Upper lobe of left lung (tissue), 6 donors: Measurements from ENCODE around the gene TMEM52. TPM values are rescaled to one million over a fixed set of nuclear protein-coding genes. Genes with fewer than 3 reads are reported as not detected.
A peak's percentile ranks its signal among the peaks of the same experiment; 100 is the strongest.

Experiments
- ATAC-seq, 2 donors: fragments of 200-7000 bp; cut with Tn5 transposase; one replicate each; pipeline ENCODE4 v1.9.1; 2022; ENCODE audit warnings: mild to moderate bottlenecking in 2 of 2, moderate library complexity in 2 of 2; ENCODE audit not compliant: low FRiP score in 2 of 2
- DNase-seq, 2 donors: peaks; one replicate each; pipeline ENCODE4 v3.0.0-alpha.2; 2019 to 2020
- H3K27ac ChIP-seq, 4 donors: fragments of 200-600 bp; sonication (generic); one replicate each; pipeline ENCODE4 v1.5.1; 2016 to 2019
- H3K27me3 ChIP-seq, 4 donors: fragments of 200-600 bp; sonication (generic); one replicate each; pipeline ENCODE4 v1.5.1; 2017 to 2019
- H3K36me3 ChIP-seq, 4 donors: fragments of 200-600 bp; sonication (generic); one replicate each; pipeline ENCODE4 v1.5.1; 2016 to 2019
- H3K4me1 ChIP-seq, 4 donors: fragments of 200-600 bp; sonication (generic); one replicate each; pipeline ENCODE4 v1.5.1; 2018 to 2019
- H3K4me3 ChIP-seq, 4 donors: fragments of 200-600 bp; sonication (generic); one replicate each; pipeline ENCODE4 v1.5.1; 2017 to 2019; ENCODE audit warnings: mild to moderate bottlenecking in 2 of 4, moderate library complexity in 1 of 4
- H3K9me3 ChIP-seq, 4 donors: fragments of 200-600 bp; sonication (generic); one replicate each; pipeline ENCODE4 v1.5.1; 2018 to 2019
- CTCF ChIP-seq, 6 experiments: fragments of 450-650 bp in 4 of 6; fragments of 200-600 bp in 2 of 6; sonication (generic) in 2 of 6; IDR thresholded peaks; one replicate each; pipeline ENCODE4 v1.5.1; 2016 to 2019; ENCODE audit warnings: antibody characterized with exemption in 6 of 6
- EP300 ChIP-seq, 4 donors: sonication (generic); formaldehyde crosslinking; IDR thresholded peaks; one replicate each; pipeline ENCODE4 v1.5.1; 2017; ENCODE audit warnings: antibody characterized with exemption in 4 of 4, control low read depth in 2 of 4
- POLR2A ChIP-seq, 4 donors: fragments of 450-650 bp; IDR thresholded peaks; one replicate each; pipeline ENCODE4 v1.5.1; 2016 to 2017; ENCODE audit warnings: antibody characterized with exemption in 4 of 4, mild to moderate bottlenecking in 2 of 4
- POLR2AphosphoS5 ChIP-seq, 2 donors: sonication (generic); formaldehyde crosslinking; IDR thresholded peaks; one replicate each; pipeline ENCODE4 v1.5.1; 2017; ENCODE audit warnings: antibody characterized with exemption in 2 of 2
- WGBS, 2 donors: methylation state at CpG; one replicate each; pipeline ENCODE4 v1.1.5; 2017 to 2018; 5-methylcytosine and 5-hydroxymethylcytosine counted together
- total RNA-seq, 6 donors: library from RNA; depleted of rRNA in 4 of 6; stranded (reverse); fragments of >200 nt in 4 of 6; gene quantifications; one replicate each; pipeline versions ENCODE4 v1.1.0 to v1.2.1, GENCODE V29; 2016 to 2021
- donor health status: DM: no; HTN: no; CAD: no; lungs with moderate emphysema.
- donor health status: DM: no; HTN: yes; CAD: no; lungs with severe emphysema.

The TMEM52 gene
- total RNA-seq, 6 donors from 2014 or later = 0.59 to 3.8 (median 2.7) TPM; not detected in 1

DNA sequence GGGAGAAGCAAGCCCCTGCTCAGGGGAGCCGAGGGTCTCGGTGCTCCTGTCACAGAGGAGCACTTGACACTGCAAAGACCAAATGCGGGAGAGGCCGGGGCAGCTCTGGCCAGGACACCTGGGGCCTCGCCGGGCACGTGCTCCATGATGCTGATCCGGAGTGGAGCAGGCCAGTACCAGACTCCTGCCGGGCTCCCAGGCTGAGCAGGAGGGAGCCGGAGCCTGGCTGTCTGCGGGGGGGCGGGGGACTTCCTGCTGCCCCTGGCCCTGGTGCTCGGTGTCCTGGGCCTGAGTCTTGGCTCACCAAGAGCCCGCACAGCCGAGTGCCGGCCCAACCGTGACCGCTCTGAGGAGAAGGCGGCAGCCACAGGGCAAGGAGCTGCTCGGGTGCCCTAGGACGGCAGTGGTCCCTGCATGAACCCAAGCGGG, 38.5 kb upstream of the TMEM52 start:
- TF ChIP-seq CTCF (IDR thresholded peaks at IDR 0.05) = no peak
- no peak for TF ChIP-seq EP300 (IDR thresholded peaks at IDR 0.05)
- TF ChIP-seq POLR2A (IDR thresholded peaks at IDR 0.05) = no peak
- TF ChIP-seq POLR2AphosphoS5 (IDR thresholded peaks at IDR 0.05) = no peak
- ATAC-seq = no peak
- 90 to 91% methylated on average over 6 to 21 of the region's 22 CpGs for WGBS, 2 donors
- H3K4me3 ChIP-seq = no peak overlapping the region
- DNase-seq = peak in 1 of 2 donors; percentile 77
- H3K36me3 ChIP-seq = no peaks in the 10 kb centered on the region
- H3K27ac ChIP-seq = no peak overlapping the region
- H3K9me3 ChIP-seq = no peaks in the 10 kb centered on the region
- no peaks in the 10 kb centered on the region for H3K27me3 ChIP-seq
- H3K4me1 ChIP-seq = peaks cover 5 to 13% (median 7%) of the 10 kb centered on the region in 4 donors

DNA sequence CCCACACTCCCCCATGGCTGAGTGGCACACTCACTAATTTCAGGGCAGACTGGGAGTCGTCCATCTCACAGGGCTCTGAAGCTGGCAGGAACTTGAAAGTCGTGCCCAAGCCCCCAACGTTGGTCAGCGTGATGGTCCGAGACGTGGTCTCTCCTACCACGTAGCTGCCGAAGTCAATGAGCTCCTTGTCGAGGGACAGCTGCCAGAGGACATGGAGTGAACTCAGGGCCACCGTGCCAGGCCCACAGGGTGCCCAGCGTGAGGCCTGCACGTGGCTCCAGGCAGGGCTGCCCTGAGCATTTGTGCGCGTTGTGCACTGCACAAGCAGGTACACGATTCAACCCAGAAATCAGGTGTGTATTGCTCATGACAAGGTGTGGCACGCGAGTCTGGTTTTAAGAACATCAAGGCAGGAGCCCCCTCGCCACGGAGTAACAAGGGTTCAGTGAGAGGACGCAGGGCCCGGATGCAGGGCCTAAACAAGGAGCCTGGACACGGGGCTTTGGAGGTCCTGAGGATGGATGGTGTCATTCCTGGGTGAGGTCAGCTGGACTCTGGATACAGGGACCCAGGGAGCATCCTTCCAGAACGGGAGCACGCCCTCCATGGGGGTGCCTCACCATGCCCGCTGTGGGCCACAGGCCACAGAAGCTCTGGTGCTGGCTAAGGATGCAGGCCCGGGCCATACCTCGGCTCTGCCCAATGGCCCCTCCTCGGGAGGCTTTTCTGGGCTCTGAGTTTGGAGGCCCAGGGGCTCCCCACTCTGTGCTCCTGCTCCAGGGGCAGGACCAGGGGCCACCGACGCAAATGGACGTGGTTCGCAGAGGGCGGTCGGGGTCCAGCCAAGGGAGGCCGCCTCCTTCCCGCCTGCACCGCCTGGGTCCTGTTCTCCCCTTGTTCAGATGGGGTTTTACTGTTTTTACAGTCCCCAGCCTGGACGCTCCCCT, 37.8 kb upstream of the TMEM52 start:
- no peak overlapping the region for H3K27ac ChIP-seq
- 91 to 95% methylated on average over 30 to 36 of the region's 38 CpGs for WGBS, 2 donors
- H3K36me3 ChIP-seq = no peaks in the 10 kb centered on the region
- TF ChIP-seq POLR2AphosphoS5 (IDR thresholded peaks at IDR 0.05) (no peak), POLR2A (IDR thresholded peaks at IDR 0.05) (no peak), EP300 (IDR thresholded peaks at IDR 0.05) (no peak), CTCF (IDR thresholded peaks at IDR 0.05) (no peak)
- H3K27me3 ChIP-seq = no peaks in the 10 kb centered on the region
- ATAC-seq (no peak), DNase-seq (peak in 1 of 2 donors; percentile 73)
- no peaks in the 10 kb centered on the region for H3K9me3 ChIP-seq
- peaks cover 5 to 13% (median 7%) of the 10 kb centered on the region in 4 donors for H3K4me1 ChIP-seq
- H3K4me3 ChIP-seq = no peak overlapping the region

DNA sequence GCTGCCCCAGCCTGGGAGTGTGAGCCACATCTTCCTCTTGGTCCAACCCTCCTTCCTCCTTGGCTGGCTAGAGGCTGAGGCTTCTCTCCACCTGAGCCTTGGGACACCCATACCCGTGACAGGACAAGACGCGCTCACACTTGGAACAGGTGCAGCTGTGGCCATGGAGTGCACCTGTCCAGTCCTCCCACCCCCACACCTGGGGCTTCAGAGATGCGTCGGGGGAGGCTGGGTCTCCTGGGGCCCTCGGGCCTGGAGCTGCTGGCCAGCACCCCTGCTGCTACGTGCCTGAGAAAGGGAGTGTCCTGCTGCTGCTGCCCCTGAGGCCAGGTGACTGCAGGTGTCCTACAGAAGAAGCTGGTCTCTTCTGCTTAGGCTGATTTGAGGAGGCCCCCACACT, 37.0 kb upstream of the TMEM52 start:
- no peak for ATAC-seq
- no peaks in the 10 kb centered on the region for H3K27me3 ChIP-seq
- 81% methylated on average over 7 of the region's 7 CpGs; no CpG with 5 or more reads in 1 of the 2 donors for WGBS, 2 donors

DNA sequence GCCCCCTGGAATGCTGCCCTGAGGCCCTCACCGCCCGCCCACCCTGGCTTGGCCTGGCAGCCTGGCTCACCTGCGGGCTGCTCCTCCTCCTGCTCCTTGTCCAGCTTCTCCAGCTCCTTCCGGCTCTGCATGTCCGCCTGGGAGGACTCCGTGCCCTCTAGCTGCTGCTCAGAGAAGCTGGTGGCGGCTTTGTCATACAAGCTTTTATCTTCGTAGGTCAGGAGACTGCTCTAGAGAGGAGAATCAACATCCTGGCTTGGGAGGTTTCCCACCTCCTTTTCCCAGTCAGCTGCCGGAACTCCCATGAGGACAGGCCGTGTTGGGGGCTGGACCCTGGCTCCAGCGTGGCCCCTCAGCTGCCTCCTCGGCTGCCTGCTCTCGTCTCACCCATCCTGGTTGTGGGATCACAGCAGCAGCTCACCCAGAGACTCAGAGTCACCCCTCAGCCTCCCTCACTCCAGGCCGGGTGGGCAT, 36.6 kb upstream of the TMEM52 start:
- ATAC-seq = no peak
- Histone ChIP-seq H3K36me3 (no peaks in the 10 kb centered on the region), H3K4me3 (no peak overlapping the region), H3K27me3 (no peaks in the 10 kb centered on the region), H3K27ac (no peak overlapping the region), H3K9me3 (no peaks in the 10 kb centered on the region), H3K4me1 (peaks cover 5 to 13% (median 7%) of the 10 kb centered on the region in 4 donors)
- 77 to 83% methylated on average over 7 to 14 of the region's 14 CpGs for WGBS, 2 donors
- peak in 1 of 2 donors; percentile 60 for DNase-seq
- no peak for TF ChIP-seq POLR2A (IDR thresholded peaks at IDR 0.05)
- no peak for TF ChIP-seq CTCF (IDR thresholded peaks at IDR 0.05)
- TF ChIP-seq POLR2AphosphoS5 (IDR thresholded peaks at IDR 0.05) = no peak
- TF ChIP-seq EP300 (IDR thresholded peaks at IDR 0.05) = no peak

More for the DNA sequence above, 37.0 kb upstream of the TMEM52 start:
- no peaks in the 10 kb centered on the region for H3K9me3 ChIP-seq
- H3K4me3 ChIP-seq = no peak overlapping the region
- H3K27ac ChIP-seq = no peak overlapping the region
- peaks cover 5 to 13% (median 7%) of the 10 kb centered on the region in 4 donors for H3K4me1 ChIP-seq
- DNase-seq = peak in 1 of 2 donors; percentile 49
- TF ChIP-seq CTCF (IDR thresholded peaks at IDR 0.05) (no peak), POLR2AphosphoS5 (IDR thresholded peaks at IDR 0.05) (no peak), POLR2A (IDR thresholded peaks at IDR 0.05) (no peak), EP300 (IDR thresholded peaks at IDR 0.05) (no peak)
- no peaks in the 10 kb centered on the region for H3K36me3 ChIP-seq
